Measurements from ENCODE around the gene VPS26C.

The VPS26C gene

DNA sequence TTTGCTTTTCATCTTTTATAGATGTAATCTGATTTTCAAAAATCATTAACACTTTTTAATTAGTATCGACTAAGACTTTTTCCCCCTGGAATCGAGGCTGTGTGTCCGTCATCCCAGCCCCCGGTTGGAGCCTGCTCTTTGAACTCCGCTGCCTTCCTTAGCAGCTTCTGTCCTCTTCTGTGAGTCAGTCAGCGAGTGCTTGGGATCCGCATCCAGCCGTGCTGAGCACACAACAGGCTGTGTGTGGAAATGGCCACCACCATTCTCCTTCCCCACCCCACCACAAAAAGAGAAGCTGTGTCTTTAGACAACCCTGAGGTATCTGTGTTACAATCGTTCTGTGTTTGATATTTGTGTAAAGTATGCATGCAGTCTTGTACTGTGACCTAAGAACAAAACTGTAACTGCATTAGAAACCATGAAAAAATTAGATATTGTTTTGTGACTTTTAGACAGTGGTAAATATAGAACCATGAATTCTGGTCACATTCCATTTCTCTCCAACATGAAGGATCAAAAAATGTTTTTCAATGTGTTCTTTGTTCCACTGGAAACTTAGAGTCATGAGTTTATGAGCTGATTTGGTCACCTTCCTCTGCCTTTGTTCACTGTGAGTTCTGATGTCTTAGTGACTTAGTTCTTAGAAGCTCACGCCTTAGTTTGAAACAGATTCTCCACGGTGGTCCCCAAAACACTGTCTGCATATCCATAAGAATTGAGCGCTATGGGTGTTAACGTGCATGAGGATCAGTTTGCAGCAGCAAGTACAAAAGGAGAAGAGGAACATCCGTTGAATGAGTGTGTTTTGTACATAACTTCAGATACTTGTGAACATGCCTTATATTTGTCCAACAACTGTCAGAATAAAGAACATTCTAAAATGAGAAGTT is 64.7 kb downstream of the VPS26C start:
- no peak for DNase-seq (ENCODE audit: low read depth in 2 of 2)

DNA sequence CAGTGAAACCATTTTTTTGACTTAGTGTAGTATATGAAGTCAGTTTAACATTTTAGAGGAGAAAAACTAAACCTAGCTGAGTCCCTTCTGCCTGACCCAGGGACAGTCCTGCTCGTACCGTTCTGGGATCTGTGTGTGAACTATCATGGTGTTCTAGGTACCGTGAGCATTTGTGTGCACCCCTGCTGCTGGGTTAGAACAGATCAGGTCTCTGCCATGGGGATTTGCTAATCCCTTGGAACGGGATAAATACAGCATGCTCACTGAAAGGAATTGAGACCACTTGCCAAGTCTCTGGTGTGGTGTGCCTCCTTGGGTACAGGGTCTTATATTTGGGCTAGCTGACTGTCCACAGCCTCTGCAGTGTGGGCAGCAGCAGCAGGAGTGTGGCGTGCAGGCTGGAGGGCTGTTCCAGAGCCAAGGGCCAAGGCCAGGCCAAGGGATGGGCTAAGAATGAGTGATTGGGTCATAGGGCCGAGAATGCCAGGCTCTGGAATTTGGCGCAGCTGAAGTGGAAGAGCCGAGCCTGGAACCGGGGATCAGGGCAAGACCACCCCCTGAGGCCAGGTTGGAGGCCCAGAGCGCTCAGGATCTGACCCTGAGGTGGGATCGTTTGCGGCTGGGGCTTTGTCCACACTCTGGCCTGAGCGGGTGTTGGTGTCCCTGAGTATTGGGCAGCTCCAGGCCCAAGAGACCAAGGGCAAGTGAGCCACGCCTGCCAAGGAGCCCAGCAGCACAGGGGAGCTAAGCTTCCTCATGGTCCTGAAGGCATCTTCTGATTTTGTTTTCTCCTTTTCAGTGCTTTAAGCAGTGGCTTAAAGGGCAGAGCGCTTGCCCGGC is 66.3 kb downstream of the VPS26C start:
- DNase-seq (ENCODE audit: low read depth in 2 of 2): no peak

- no peak for DNase-seq (ENCODE audit: low read depth in 2 of 2)
Observed at GRCh38 chr21:37199057-37199924, 67.8 kb downstream of the VPS26C start.

- no peak for DNase-seq (ENCODE audit: low read depth in 2 of 2)
Observed at GRCh38 chr21:37197746-37198145, 69.4 kb downstream of the VPS26C start.

DNA sequence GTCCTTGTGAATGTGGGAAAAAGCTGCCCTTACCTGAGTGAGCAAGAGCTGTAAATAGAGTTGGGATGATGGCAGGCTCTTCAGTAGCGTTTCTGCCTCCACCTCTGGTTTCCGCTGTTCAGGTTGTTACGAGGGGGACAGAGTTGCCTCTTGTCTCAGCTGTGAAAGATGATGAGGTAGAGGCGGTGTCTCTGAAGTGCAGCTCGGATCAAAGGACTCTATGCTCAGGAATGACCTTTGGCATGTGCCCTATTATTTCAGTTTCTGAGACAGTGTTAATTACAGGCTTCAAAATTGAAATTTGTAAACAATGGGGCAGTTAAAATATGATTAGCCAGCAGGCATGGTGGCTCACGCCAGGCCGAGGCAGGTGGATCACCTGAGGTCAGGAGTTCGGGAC is 70.3 kb downstream of the VPS26C start:
- DNase-seq (ENCODE audit: low read depth in 2 of 2): no peak

DNA sequence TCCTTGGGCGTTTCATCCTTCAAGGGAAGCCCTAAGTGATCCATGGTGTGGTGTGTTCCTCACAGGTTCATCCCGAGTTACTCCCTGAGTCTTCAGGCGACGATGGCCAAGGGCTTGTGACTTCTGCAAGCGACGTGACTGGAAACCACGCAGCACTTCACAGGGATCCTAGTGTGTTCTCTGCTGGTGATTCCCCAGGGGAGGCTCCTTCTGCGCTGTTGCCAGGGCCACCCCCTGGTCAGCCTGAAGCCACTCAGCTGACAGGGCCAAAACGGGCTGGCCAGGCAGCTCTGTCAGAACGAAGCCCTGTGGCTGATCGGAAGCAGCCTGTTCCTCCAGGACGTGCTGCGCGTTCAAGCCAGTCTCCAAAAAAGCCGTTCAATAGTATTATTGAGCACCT is 71.5 kb downstream of the VPS26C start:
- no peak for DNase-seq (ENCODE audit: low read depth in 2 of 2)

DNA sequence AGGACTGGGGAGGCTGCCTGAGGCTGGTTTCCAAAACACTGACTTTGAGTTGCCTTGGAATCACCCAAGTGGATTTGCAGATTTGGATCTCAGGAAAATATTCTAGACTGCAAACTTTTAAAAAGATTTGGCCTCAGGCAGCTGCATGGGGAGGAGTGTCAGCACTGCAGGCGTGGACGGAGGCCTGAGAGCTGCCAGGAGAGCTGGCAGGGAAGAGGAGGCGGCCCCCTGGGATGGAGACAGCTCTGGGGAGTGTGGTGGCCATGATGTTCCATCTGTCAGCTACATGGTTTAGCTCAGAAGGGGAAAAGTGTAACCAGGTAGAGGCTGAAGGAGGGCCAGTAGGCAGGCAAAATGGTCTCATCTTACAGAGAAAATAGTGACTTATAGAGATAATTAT is 72.1 kb downstream of the VPS26C start:
- no peak for DNase-seq (ENCODE audit: low read depth in 2 of 2)

DNA sequence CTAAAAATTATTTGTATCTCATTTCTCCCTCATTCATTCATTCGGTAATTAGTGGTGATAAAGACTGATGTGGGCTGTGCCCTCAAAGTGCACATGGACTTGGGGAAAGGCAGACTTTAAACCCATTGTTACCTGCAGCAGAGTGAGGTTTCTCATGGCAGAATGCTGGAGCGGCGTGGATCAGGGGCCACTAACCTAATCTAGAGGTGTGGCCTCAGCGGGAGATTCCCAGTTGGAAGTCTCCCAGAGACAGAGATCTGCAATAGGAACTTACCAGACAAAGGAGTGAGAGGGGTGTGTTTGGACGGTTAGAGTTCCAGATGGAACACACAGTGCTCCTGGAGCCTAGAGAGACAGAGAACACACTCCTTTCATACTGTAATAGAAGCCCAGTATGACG is 73.5 kb downstream of the VPS26C start:
- no peak for DNase-seq (ENCODE audit: low read depth in 2 of 2)

- DNase-seq (ENCODE audit: low read depth in 2 of 2): no peak
Observed at GRCh38 chr21:37193006-37193405, 74.1 kb downstream of the VPS26C start.

- no peak for DNase-seq (ENCODE audit: low read depth in 2 of 2)
Observed at GRCh38 chr21:37192019-37192418, 75.1 kb downstream of the VPS26C start.

DNA sequence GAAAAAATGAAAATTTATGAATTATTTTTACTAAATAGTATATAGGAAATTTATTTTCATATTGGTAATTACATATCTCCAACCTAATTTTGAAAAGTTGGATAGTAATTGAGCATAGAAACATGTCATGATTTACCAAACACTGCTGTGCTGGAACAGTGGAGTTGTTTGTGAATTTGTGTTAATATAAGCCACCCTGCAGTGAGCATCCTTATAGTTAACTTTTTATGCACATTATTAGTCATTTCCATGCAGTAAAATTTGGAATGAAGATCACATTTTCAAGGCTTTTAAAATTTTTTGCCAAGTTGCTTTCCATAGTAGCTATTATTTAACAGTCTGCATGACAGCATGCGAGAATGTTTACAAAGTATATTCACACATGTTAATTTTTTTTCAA is 78.3 kb downstream of the VPS26C start:
- no peak for DNase-seq (ENCODE audit: low read depth in 2 of 2)

DNA sequence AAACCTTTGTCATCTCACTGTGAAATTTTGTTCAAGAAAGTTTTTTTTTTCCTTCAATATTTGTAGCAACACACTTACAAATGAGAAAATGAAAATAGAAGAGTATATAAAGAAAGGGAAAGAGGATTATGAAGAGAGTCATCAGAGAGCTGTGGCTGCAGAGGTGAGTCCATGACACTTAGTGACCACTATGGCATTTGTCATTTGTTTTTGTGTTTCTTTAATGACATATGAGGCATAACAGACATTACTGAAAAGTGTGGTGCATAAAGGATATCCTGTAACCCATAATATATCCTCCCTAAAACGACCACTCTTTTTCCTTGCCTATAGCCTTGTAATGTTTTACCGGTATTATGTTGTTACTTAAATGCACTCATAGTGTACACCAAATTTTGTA is 80.2 kb downstream of the VPS26C start:
- DNase-seq (ENCODE audit: low read depth in 2 of 2): no peak

GRCh38 chr21:37184784-37185593 is 82.1 kb downstream of the VPS26C start:
- no peak for DNase-seq (ENCODE audit: low read depth in 2 of 2)

DNA sequence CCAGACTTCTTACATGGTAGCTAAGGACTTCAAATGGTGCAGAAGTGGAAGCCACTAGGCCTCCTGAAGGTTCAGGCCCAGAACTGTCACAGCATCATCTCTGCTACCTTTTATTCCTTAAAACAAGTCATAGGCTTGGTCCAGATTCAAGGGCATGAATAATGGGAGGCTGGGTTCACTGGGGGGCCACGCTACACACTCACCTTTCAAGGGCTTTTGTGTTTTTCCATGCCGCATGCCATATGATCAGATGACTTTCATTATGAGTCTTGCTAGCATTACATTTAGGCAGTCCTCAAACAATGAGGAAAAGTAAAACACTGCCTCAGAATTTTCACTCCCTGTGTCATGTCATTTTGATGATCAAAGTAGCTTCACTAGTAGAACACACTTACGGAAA is 83.4 kb downstream of the VPS26C start:
- no peak for DNase-seq (ENCODE audit: low read depth in 2 of 2)

GRCh38 chr21:37182222-37182621 is 84.9 kb downstream of the VPS26C start:
- no peak for DNase-seq (ENCODE audit: low read depth in 2 of 2)

DNA sequence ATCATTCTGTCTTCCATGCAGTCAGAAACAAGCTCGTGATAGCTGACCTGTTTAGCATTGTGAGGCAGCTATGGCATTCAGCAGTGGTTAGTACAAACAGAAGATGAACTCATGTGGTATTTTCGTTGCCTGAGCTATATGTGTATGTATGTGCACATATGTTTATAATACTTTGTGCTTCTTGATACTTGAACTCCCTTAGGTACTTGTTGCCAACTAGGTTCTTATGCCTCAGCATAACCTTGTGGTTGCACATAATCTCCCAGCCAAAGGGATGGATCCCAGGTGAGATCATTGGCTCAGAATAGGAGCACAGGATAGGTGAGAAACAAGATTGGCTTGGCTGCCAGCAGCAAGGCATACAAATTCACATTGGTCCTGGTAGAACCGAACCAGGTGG is 86.1 kb downstream of the VPS26C start:
- DNase-seq (ENCODE audit: low read depth in 2 of 2): no peak

DNA sequence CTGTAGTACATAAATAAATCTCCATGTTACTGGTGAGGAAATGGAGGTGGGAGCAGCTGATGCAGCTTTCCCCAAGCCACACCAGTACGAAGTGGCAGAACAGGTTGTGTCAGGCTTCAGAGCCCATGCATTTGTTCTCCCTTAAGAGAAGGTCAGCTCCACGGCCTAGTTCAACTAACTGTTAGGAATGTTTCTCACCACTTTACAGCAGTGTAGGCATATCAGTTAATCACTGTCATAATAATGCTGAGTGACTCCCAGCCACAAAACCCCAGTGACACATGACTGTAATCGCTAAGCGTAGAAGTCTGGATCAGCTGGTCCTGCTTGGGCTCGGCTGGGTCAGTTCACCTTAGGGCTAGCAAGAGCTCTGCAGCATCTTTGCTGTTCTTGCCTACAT is 90.4 kb downstream of the VPS26C start:
- DNase-seq (ENCODE audit: low read depth in 2 of 2): no peak
